ENCODE data around the gene TMEM14A. TPM values are rescaled to one million over a fixed set of nuclear protein-coding genes. Genes with fewer than 3 reads are reported as not detected.

The TMEM14A gene
- total RNA-seq, 3 donors from 2014 or later, result 16.5 to 33.2 (median 19.7) TPM

GRCh38 chr6:52666071-52666470, 4.8 kb upstream of the TMEM14A start:
- no peak overlapping the region for H3K27ac ChIP-seq
- no peak for DNase-seq (ENCODE audit: low spot score in 2 of 2)
- no peak overlapping the region for H3K4me3 ChIP-seq
- H3K27me3 ChIP-seq, result no peaks in the 10 kb centered on the region
- H3K9me3 ChIP-seq, result no peaks in the 10 kb centered on the region
- no peak for TF ChIP-seq CTCF (IDR thresholded peaks at IDR 0.05)
- TF ChIP-seq POLR2AphosphoS5 (IDR thresholded peaks at IDR 0.05), result no peak
- no peak for TF ChIP-seq POLR2A (IDR thresholded peaks at IDR 0.05)
- H3K36me3 ChIP-seq, result no peaks in the 10 kb centered on the region
- H3K4me1 ChIP-seq, result no peaks in the 10 kb centered on the region
- intact Hi-C loops (cut with DNase I; ENCODE audit: low total_unique reads), result no loop called here

GRCh38 chr6:52666523-52666922, 4.4 kb upstream of the TMEM14A start:
- Histone ChIP-seq H3K4me3 (no peak overlapping the region), H3K4me1 (peaks cover 0 to 3% of the 10 kb centered on the region in 2 donors), H3K9me3 (no peaks in the 10 kb centered on the region), H3K27me3 (no peaks in the 10 kb centered on the region), H3K36me3 (no peaks in the 10 kb centered on the region), H3K27ac (no peak overlapping the region)
- no peak for DNase-seq (ENCODE audit: low spot score in 2 of 2)
- intact Hi-C loops (cut with DNase I; ENCODE audit: low total_unique reads), result no loop called here
- TF ChIP-seq POLR2A (IDR thresholded peaks at IDR 0.05) (no peak), POLR2AphosphoS5 (IDR thresholded peaks at IDR 0.05) (no peak), CTCF (IDR thresholded peaks at IDR 0.05) (no peak)

- Histone ChIP-seq H3K4me3 (no peak overlapping the region), H3K9me3 (no peaks in the 10 kb centered on the region), H3K4me1 (peaks cover 0 to 8% of the 10 kb centered on the region in 2 donors), H3K36me3 (no peaks in the 10 kb centered on the region), H3K27me3 (no peaks in the 10 kb centered on the region), H3K27ac (no peak overlapping the region)
- intact Hi-C loops (cut with DNase I; ENCODE audit: low total_unique reads), result no loop called here
- DNase-seq (ENCODE audit: low spot score in 2 of 2), result no peak
- no peak for TF ChIP-seq POLR2A (IDR thresholded peaks at IDR 0.05)
- TF ChIP-seq CTCF (IDR thresholded peaks at IDR 0.05), result no peak
- no peak for TF ChIP-seq POLR2AphosphoS5 (IDR thresholded peaks at IDR 0.05)
Measured at GRCh38 chr6:52667572-52667971, 3.3 kb upstream of the TMEM14A start.

GRCh38 chr6:52671676-52672075, 763 bp downstream of the TMEM14A start:
- TF ChIP-seq POLR2AphosphoS5 (IDR thresholded peaks at IDR 0.05), result no peak
- TF ChIP-seq POLR2A (IDR thresholded peaks at IDR 0.05), result no peak
- TF ChIP-seq CTCF (IDR thresholded peaks at IDR 0.05), result no peak
- no peaks in the 10 kb centered on the region for H3K27me3 ChIP-seq
- no peaks in the 10 kb centered on the region for H3K9me3 ChIP-seq
- H3K36me3 ChIP-seq, result no peaks in the 10 kb centered on the region
- H3K27ac ChIP-seq, result no peak overlapping the region
- intact Hi-C loops (cut with DNase I; ENCODE audit: low total_unique reads), result no loop called here
- peaks cover 0 to 8% of the 10 kb centered on the region in 2 donors for H3K4me1 ChIP-seq
- DNase-seq (ENCODE audit: low spot score in 2 of 2), result no peak
- H3K4me3 ChIP-seq, result peak overlapping the region; percentile 65 to 77 (median 74)

GRCh38 chr6:52672412-52673025, 1.6 kb downstream of the TMEM14A start:
- H3K27ac ChIP-seq, result no peak overlapping the region
- no peaks in the 10 kb centered on the region for H3K27me3 ChIP-seq
- TF ChIP-seq POLR2AphosphoS5 (IDR thresholded peaks at IDR 0.05), result no peak
- H3K4me3 ChIP-seq, result no peak overlapping the region
- H3K36me3 ChIP-seq, result no peaks in the 10 kb centered on the region
- intact Hi-C loops (cut with DNase I; ENCODE audit: low total_unique reads), result no loop called here
- DNase-seq (ENCODE audit: low spot score in 2 of 2), result no peak
- H3K9me3 ChIP-seq, result no peaks in the 10 kb centered on the region
- H3K4me1 ChIP-seq, result peaks cover 0 to 8% of the 10 kb centered on the region in 2 donors
